Astrocyte of the spinal cord (primary cell): ENCODE measurements around the gene SALL1.

Experiments
- DNase-seq: peaks from one replicate; pipeline ENCODE4 v3.0.0; 2011; ENCODE audit warnings: low read depth, low spot score
- H3K4me3 ChIP-seq: 2 replicates; pipeline ENCODE4 v1.5.1; 2011; ENCODE audit warnings: low read depth, mild to moderate bottlenecking, low read length, moderate library complexity
- CTCF ChIP-seq: IDR thresholded peaks from 2 replicates; pipeline ENCODE4 v1.5.1; 2012; ENCODE audit warnings: low read depth, mild to moderate bottlenecking, low read length, inconsistent platforms
- in situ Hi-C: cut with HindIII; loops from 2 replicates; pipeline ENCODE4 v1.10.0; 2017; ENCODE audit warnings: low sequenced_read_pairs

The SALL1 gene

GRCh38 chr16:51121850-51122249 is 29.2 kb downstream of the SALL1 start:
- no peak overlapping the region for H3K4me3 ChIP-seq
- no peak for DNase-seq
- no peak for TF ChIP-seq CTCF
- in situ Hi-C loops: no loop called here

GRCh38 chr16:51120730-51121347 is 30.2 kb downstream of the SALL1 start:
- no peak for DNase-seq
- in situ Hi-C loops: no loop called here
- no peak overlapping the region for H3K4me3 ChIP-seq
- TF ChIP-seq CTCF: no peak

- no peak overlapping the region for H3K4me3 ChIP-seq
- no peak for TF ChIP-seq CTCF
- no peak for DNase-seq
- in situ Hi-C loops: no loop called here
Measured at GRCh38 chr16:51119973-51120729, 30.9 kb downstream of the SALL1 start.

GRCh38 chr16:51119556-51119955 is 31.5 kb downstream of the SALL1 start:
- no peak for DNase-seq
- no peak overlapping the region for H3K4me3 ChIP-seq
- in situ Hi-C loops: no loop called here
- no peak for TF ChIP-seq CTCF

GRCh38 chr16:51116353-51116752 is 34.7 kb downstream of the SALL1 start:
- DNase-seq: no peak
- in situ Hi-C loops: no loop called here
- no peak overlapping the region for H3K4me3 ChIP-seq
- TF ChIP-seq CTCF: no peak

- TF ChIP-seq CTCF: no peak
- in situ Hi-C loops: no loop called here
- H3K4me3 ChIP-seq: no peak overlapping the region
- DNase-seq: no peak
Measured at GRCh38 chr16:51114382-51114781, 36.7 kb downstream of the SALL1 start.
